GM12865 (cell line): ENCODE results near the gene SLC25A3.

Source experiments
- DNase-seq: peaks from one replicate; pipeline ENCODE4 v3.0.0; 2010; ENCODE audit warnings: low read depth
- H3K4me3 ChIP-seq: 2 replicates; pipeline ENCODE4 v1.5.1; 2011; ENCODE audit warnings: mild to moderate bottlenecking, low read depth, low read length, control low read depth
- TF ChIP-seq, protein P1 (sequence below): IDR thresholded peaks from 2 replicates; pipeline ENCODE4 v1.5.1; 2011; ENCODE audit warnings: low read length, control low read depth, low read depth, inconsistent platforms; ENCODE audit not compliant: insufficient read depth; ENCODE audit errors: missing control alignments

Gene SLC25A3

DNA sequence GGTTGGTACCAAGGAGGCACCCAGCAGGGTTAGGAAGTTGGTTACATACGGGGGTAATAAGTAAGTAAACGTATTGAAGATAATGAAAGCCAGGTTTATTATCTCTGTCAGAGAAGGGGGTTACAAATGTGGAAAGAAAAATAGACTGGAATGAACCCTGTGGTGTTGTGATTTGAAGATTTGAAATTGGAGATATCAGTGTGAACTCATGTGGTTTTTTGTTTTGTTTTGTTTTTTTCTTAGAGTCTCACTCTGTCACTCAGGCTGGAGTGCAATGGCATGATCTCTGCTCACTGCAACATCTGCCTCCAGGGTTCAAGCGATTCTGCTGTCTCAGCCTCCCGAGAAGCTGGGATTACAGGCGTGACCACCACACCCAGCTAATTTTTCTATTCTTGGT lies 14.1 kb upstream of the SLC25A3 start:
- TF ChIP-seq, protein P1, sequence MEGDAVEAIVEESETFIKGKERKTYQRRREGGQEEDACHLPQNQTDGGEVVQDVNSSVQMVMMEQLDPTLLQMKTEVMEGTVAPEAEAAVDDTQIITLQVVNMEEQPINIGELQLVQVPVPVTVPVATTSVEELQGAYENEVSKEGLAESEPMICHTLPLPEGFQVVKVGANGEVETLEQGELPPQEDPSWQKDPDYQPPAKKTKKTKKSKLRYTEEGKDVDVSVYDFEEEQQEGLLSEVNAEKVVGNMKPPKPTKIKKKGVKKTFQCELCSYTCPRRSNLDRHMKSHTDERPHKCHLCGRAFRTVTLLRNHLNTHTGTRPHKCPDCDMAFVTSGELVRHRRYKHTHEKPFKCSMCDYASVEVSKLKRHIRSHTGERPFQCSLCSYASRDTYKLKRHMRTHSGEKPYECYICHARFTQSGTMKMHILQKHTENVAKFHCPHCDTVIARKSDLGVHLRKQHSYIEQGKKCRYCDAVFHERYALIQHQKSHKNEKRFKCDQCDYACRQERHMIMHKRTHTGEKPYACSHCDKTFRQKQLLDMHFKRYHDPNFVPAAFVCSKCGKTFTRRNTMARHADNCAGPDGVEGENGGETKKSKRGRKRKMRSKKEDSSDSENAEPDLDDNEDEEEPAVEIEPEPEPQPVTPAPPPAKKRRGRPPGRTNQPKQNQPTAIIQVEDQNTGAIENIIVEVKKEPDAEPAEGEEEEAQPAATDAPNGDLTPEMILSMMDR, result no peak
- H3K4me3 ChIP-seq, result no peak overlapping the region
- no peak for DNase-seq

GRCh38 chr12:98579835-98580234 lies 13.7 kb upstream of the SLC25A3 start:
- H3K4me3 ChIP-seq, result no peak overlapping the region
- no peak for DNase-seq
- TF ChIP-seq, protein P1, result no peak

DNA sequence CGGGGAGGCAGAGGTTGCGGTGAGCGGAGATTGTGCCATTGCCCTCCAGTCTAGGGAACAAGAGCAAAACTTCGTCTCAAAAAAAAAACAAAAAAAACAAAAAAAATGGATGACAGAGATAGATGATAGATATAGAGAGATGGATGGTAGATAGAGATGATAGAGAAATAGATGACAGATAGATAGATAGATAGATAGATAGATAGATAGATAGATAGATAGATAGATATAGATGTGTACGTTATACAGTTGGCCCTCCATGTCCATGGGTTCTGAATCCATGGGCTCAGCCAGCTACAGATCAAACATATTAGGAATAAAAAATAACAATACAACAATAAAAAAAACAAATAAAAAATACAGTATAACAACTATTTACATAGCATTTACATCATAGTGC lies 12.8 kb upstream of the SLC25A3 start:
- TF ChIP-seq, protein P1, result no peak
- no peak overlapping the region for H3K4me3 ChIP-seq
- DNase-seq, result no peak

DNA sequence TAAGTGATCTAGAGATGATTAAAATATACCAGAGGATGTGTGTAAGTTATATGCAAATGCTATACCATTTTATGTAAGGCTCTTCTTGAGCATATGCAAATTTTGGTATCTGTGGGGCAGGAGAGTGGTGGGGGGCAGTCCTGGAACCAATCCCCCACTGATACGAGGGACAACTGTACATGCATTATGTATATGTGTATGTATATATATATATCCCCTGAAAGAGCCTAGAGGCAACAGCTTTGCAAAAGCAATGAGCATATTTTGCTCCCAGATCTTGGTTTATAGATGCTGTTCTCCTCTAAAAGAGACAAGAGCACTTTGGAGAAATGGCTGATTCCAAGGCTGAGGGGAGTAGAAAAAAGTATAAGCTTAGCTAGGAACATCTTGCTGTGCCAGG lies 12.4 kb upstream of the SLC25A3 start:
- no peak for DNase-seq
- TF ChIP-seq, protein P1, result no peak
- H3K4me3 ChIP-seq, result no peak overlapping the region

GRCh38 chr12:98582093-98582492 lies 11.4 kb upstream of the SLC25A3 start:
- no peak for DNase-seq
- no peak overlapping the region for H3K4me3 ChIP-seq
- TF ChIP-seq, protein P1, result no peak

- TF ChIP-seq, protein P1, result no peak
- no peak overlapping the region for H3K4me3 ChIP-seq
- DNase-seq, result no peak
These were observed 6.4 kb upstream of the SLC25A3 start for GRCh38 chr12:98587084-98587483.

DNA sequence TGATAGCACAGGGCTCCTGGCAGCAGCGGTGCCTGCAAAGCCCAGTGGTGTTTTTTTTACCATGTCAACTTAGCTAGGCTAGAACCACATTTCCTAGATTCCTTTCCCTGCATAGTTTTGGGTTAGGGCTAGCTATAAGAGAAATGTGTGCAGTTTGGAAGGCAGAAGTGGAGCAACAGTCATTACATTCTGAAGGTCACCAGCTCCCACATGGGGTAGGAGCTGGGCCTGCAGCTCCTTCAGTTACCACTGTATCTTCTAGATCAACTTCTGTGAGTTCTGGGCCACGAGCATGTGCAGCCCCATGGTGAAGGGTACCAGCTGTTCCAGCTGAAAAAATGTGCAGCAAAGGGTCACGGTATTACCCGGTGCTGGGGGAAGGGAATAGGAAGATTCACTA lies 2.3 kb upstream of the SLC25A3 start:
- no peak for DNase-seq
- TF ChIP-seq, protein P1, result no peak
- H3K4me3 ChIP-seq, result no peak overlapping the region
